GM19193 (cell line): ENCODE results near the gene ETV7.

Source experiments
- POLR2A ChIP-seq: IDR thresholded peaks from 4 replicates; pipeline ENCODE4 v1.6.1; 2011; ENCODE audit not compliant: insufficient read depth, insufficient read length; ENCODE audit errors: extremely low read depth

ETV7 gene

DNA sequence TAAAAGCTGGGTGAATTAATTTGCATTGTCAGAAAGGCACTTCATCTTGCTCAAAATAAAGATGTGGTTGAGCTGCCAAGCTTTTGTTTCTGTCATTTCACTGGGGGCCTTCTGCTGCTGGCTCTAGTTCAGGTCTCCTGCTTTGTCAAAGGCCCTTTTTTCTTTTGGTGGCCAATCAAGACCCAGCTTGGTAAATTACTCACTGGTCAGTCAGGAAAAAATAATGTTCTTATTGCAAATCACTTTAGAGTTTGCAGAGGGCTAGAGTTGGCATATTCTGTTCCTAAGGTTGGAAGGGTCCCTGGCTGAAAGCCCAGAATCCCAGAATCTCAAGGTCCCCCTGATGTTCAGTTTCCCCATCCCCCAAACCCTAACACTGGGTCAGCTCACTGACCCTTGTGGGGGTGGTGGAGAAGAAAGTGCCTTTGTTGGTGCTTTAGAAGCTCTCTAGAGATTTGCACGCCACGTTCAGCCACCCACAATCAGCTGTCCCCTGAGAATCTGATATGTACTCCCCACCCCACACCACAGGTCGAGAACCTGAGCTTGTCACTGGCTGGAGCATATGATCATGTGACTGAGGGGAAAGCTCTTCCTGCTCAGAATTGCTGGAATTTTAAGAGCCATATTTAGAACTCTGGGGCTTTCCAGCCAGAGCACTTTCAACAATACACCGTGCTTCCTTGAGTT lies 29.1 kb downstream of the ETV7 start:
- TF ChIP-seq POLR2A = no peak

DNA sequence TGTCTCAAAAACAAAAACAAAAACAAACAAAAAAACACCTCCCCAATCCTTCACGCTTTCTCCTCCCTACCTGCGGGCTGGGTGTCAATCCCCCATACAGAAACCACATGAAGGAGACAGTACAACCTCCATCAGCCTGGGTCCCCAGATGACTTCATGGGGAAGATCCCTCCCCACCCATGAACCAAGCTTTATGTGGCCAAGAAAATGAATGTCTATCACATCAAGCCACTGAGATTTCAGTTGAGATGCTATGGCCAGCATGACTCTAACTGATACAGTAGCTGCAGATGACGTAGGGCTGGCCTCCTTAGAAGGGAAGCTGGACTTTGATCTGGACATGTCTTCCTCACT lies 29.6 kb downstream of the ETV7 start:
- no peak for TF ChIP-seq POLR2A

- no peak for TF ChIP-seq POLR2A
Observed at GRCh38 chr6:36355819-36356218, 31.6 kb downstream of the ETV7 start.

DNA sequence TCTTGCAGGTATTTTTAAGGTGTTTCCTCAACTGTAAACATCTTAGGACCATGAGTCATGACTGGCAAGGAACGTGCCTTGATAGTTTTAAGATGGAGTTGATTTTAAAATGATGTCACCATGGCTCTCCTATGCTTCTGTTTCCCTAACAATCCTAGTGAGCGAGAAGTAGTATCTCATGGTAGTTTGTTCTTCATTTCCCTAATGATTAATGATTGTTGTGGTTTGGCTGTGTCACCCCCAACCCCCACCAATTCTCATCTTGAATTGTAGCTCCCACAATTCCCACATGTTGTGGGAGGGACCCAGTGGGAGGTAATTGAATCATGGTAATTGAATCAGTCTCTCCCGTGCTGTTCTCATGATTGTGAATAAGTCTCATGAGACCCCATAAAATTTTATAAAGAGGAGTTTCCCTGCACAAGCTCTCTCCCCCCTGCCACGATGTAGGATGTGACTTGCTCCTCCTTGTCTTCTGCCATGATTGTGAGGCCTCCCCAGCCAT lies 34.0 kb downstream of the ETV7 start:
- no peak for TF ChIP-seq POLR2A

- TF ChIP-seq POLR2A = no peak
Observed at GRCh38 chr6:36352477-36353157, 34.9 kb downstream of the ETV7 start.

DNA sequence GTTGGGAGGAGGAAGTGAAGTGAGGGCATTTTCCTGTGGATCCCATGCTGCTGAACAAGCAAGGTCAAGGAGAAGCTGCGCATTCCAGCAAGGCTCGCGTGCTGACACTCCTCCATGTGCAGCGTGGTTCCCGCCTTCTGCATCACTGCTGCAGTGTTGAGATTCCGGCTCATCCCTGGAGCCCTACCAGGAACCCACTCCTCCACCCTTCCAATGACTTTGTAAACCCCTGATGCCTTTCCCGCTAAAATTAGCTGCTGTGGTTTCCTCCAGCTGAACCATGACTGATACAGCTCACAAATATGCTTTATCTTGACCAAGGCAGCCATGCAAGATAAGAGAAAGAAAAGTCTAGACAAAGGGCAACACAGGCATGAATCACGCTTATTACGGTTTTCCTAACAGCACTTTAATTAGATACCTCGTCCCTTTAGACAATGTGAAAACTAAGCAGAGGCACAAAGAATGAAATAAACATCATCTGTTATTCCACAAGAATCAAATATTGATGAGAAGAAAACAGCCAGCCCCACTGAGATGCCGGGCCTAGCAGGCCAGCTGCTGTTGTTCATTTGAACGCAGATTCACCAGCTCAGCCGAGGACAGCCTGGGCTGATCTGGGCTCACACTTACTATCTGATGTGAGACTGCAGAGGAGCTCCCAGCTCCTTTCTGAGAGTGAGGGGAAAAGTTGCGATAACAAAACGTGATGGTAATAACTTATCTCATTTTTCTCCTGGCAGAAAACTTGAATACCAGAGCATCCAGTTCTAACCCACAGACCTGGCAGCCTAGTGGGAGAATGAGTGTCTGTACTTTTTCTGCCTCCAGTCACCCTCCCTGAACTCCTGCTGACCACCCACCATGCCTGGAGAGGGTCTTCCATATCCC lies 36.5 kb downstream of the ETV7 start:
- no peak for TF ChIP-seq POLR2A

- no peak for TF ChIP-seq POLR2A
Observed at GRCh38 chr6:36350082-36350481, 37.4 kb downstream of the ETV7 start.

DNA sequence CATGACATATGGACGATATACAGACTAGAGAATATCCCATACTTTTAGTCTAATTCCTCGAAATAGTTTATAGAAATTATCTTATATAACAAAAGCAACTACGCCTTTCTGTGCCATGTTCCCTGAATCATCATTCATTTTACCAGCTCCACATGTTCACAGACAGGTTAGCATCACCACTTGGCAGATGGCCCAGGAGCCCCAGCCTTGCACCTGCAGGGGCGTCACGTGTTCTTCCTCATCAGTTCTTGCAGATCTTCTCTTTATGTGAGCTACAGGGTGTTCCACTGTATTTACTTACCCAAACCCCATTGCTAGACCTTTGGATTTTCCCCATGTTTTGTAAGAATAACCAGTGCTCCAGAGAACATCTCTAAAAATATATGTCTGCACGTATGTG lies 38.2 kb downstream of the ETV7 start:
- no peak for TF ChIP-seq POLR2A

- TF ChIP-seq POLR2A = no peak
Observed at GRCh38 chr6:36347621-36348020, 39.8 kb downstream of the ETV7 start.

GRCh38 chr6:36346486-36347273 lies 40.8 kb downstream of the ETV7 start:
- TF ChIP-seq POLR2A = no peak

GRCh38 chr6:36345681-36346466 lies 41.6 kb downstream of the ETV7 start:
- TF ChIP-seq POLR2A = no peak

GRCh38 chr6:36343109-36343680 lies 44.3 kb downstream of the ETV7 start:
- TF ChIP-seq POLR2A = no peak

DNA sequence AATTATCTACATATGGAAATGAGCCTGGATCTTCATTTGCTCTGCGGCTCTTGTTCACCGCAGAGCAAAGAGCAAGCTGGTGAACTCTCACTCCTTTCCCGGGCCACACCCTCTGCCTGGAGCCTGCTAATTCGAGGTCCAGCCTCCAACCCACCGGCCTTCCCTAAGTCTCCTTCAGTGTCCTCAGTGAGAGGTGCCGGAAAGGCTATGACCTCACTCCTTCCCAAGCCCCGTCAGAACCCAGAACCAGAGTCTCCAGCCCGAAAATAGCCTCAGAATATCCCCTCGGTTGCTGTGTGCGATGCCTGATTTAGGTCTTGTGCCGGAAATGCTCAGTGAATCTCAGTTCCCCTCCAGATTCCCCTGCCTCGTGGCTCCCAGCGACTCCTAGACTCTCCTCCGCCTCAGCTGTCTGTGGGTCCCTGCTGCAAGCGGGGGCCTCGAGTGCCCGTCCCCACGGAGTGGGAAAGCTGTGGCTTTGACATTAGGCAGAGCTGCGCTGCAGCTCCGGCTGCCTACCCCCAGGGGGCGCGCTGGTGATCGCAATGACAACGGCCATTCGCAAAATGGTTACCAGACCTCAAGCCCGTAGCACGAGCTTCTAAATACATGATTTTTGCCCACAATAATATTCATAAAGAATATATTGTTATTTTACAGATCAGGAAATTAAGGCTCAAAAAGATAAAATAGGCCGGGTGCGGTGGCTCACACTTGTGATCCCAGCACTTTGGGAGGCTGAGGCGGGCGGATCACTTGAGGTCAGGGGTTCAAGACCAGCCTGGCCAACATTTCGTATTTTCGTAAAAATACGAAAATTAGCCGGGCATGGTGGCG lies 46.6 kb downstream of the ETV7 start:
- TF ChIP-seq POLR2A = no peak
